SU-DHL-6 (cell line): ENCODE results near the gene BCL3.

Source experiments
- EZH2phosphoT487 ChIP-seq: fragments of 200-600 bp; sonication (generic), shearing (Covaris generic); conservative IDR thresholded peaks from 2 replicates; pipeline ENCODE4 v1.6.1; 2018; ENCODE audit warnings: mild to moderate bottlenecking, antibody characterized with exemption, low read length, moderate library complexity, mixed read lengths
- TF ChIP-seq, protein P1 (sequence below): fragments of 200-600 bp; sonication (generic); IDR thresholded peaks from one replicate; pipeline ENCODE4 v1.5.1; 2017; ENCODE audit warnings: antibody characterized with exemption, mild to moderate bottlenecking, low read length, moderate library complexity; ENCODE audit not compliant: insufficient read depth, poor library complexity, severe bottlenecking

- TF ChIP-seq, protein P1, sequence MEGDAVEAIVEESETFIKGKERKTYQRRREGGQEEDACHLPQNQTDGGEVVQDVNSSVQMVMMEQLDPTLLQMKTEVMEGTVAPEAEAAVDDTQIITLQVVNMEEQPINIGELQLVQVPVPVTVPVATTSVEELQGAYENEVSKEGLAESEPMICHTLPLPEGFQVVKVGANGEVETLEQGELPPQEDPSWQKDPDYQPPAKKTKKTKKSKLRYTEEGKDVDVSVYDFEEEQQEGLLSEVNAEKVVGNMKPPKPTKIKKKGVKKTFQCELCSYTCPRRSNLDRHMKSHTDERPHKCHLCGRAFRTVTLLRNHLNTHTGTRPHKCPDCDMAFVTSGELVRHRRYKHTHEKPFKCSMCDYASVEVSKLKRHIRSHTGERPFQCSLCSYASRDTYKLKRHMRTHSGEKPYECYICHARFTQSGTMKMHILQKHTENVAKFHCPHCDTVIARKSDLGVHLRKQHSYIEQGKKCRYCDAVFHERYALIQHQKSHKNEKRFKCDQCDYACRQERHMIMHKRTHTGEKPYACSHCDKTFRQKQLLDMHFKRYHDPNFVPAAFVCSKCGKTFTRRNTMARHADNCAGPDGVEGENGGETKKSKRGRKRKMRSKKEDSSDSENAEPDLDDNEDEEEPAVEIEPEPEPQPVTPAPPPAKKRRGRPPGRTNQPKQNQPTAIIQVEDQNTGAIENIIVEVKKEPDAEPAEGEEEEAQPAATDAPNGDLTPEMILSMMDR = no peak
- TF ChIP-seq EZH2phosphoT487 = no peak
These were observed 40.5 kb downstream of the BCL3 start for GRCh38 chr19:44788971-44789370.
